Glutamatergic neuron (in vitro differentiated cells): ENCODE measurements around the gene AMER3. TPM values are rescaled to one million over a fixed set of nuclear protein-coding genes. Genes with fewer than 3 reads are reported as not detected.

Source experiments
- DNase-seq: peaks from one replicate; pipeline ENCODE4 v3.0.0; 2022
- H3K27ac Mint-ChIP-seq: one replicate; pipeline ENCODE4 v1.8.0; 2020; ENCODE audit warnings: mild to moderate bottlenecking, mixed read lengths, inconsistent platforms; ENCODE audit not compliant: unreplicated experiment
- H3K27me3 Mint-ChIP-seq: one replicate; pipeline ENCODE4 v1.8.0; 2020; ENCODE audit warnings: mild to moderate bottlenecking, moderate library complexity, mixed read lengths, inconsistent platforms; ENCODE audit not compliant: unreplicated experiment
- H3K36me3 Mint-ChIP-seq: one replicate; pipeline ENCODE4 v1.8.0; 2020; ENCODE audit warnings: mild to moderate bottlenecking, mixed read lengths, inconsistent platforms; ENCODE audit not compliant: unreplicated experiment
- H3K4me1 Mint-ChIP-seq: one replicate; pipeline ENCODE4 v1.8.0; 2020; ENCODE audit warnings: mild to moderate bottlenecking, low read depth, mixed read lengths, inconsistent platforms; ENCODE audit not compliant: unreplicated experiment
- H3K4me3 Mint-ChIP-seq: one replicate; pipeline ENCODE4 v1.8.0; 2020; ENCODE audit warnings: mild to moderate bottlenecking, mixed read lengths, inconsistent platforms; ENCODE audit not compliant: unreplicated experiment
- H3K9me3 Mint-ChIP-seq: one replicate; pipeline ENCODE4 v1.8.0; 2020; ENCODE audit warnings: mild to moderate bottlenecking, moderate library complexity, mixed read lengths, inconsistent platforms; ENCODE audit not compliant: unreplicated experiment
- total RNA-seq: library from RNA; stranded (reverse); fragmentation: NEBNext Ultra II Directional; extraction: Animal tissue kit (Norgen Biotek cat#: 25700); gene quantifications from one replicate; pipeline ENCODE4 v1.2.1, GENCODE V29; 2021; ENCODE audit not compliant: unreplicated experiment
- TF ChIP-seq, protein P1 (sequence below): fragments of 200-600 bp; sonication (generic); IDR thresholded peaks from one replicate; pipeline ENCODE4 v1.5.0; 2021; ENCODE audit not compliant: partially characterized antibody, unreplicated experiment

Gene AMER3
- total RNA-seq, 1 donor from 2014 or later: 20.6 TPM

DNA sequence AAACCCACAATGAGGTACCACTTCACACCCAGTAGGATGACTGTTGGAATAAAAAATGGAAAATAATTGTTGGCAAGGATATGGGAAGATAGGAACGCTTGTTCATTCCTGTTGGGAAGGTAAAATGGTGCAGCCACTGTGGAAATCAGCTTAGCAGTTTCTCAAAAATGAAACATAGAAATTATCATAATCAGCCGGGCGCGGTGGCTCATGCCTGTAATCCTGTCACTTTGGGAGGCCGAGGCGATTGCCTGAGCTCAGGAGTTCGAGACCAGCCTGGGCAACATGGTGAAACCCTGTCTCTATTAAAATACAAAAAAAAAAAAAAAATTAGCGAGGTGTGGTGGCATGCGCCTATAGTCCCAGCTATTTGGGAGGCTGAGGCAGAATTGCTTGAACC lies 23.4 kb downstream of the AMER3 start:
- Mint-ChIP-seq H3K27me3 (peaks cover 2% of the 10 kb centered on the region), H3K4me1 (no peaks in the 10 kb centered on the region), H3K36me3 (peaks cover 4% of the 10 kb centered on the region), H3K9me3 (peaks cover 5% of the 10 kb centered on the region), H3K27ac (no peak overlapping the region), H3K4me3 (no peak overlapping the region)
- TF ChIP-seq, protein P1, sequence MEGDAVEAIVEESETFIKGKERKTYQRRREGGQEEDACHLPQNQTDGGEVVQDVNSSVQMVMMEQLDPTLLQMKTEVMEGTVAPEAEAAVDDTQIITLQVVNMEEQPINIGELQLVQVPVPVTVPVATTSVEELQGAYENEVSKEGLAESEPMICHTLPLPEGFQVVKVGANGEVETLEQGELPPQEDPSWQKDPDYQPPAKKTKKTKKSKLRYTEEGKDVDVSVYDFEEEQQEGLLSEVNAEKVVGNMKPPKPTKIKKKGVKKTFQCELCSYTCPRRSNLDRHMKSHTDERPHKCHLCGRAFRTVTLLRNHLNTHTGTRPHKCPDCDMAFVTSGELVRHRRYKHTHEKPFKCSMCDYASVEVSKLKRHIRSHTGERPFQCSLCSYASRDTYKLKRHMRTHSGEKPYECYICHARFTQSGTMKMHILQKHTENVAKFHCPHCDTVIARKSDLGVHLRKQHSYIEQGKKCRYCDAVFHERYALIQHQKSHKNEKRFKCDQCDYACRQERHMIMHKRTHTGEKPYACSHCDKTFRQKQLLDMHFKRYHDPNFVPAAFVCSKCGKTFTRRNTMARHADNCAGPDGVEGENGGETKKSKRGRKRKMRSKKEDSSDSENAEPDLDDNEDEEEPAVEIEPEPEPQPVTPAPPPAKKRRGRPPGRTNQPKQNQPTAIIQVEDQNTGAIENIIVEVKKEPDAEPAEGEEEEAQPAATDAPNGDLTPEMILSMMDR: no peak
- DNase-seq: no peak

DNA sequence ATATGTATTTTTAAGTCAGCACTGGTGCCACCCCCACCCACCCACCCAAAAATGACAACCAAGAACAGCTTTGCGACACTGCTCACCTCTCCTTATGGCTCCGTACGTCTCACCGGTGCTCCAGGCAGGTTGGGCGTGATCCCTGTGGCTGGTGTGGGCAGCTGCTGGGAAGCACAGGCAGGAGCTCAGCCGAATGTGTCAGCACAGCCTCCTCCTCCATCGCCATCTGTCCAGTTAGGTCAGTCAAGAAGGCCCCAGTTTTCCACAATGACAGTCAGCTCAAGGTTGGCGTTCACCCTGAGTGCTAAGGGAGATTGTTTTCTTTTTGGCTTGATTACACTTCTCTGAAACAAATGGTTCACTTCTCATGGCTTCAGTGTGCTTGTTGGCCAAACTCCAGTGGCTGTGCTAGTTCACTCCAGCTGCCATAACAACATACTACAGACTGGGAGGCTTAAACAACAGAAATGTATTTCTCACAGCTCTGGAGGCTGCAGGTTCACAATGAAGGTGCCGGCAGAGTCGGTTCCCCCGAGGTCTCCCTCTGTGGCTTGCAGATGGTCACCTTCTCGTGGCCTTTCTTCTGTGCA lies 30.2 kb downstream of the AMER3 start:
- Mint-ChIP-seq H3K27me3 (peaks cover 1% of the 10 kb centered on the region), H3K9me3 (peaks cover 6% of the 10 kb centered on the region), H3K4me1 (peaks cover 3% of the 10 kb centered on the region), H3K4me3 (no peak overlapping the region), H3K27ac (no peak overlapping the region), H3K36me3 (peaks cover 4% of the 10 kb centered on the region)
- no peak for DNase-seq
- TF ChIP-seq, protein P1: no peak

DNA sequence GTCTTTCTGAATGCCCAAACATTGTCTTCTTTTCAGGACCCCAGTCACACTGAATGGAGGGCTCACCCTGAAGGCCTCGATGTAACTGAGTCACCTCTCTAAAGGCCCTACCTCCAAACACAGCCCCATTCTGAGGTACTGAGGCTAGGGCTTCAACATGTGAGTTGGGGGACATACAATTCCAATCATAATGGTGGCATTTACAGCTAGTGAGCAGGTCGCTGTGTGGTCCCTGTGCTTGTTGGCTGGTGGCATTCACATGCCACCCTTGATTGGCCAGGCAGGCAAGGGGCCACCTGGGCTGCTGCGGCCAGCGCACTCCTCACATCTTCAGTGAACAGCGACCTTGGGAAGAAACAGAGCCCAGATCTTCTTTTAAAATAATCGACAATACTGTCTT lies 30.7 kb downstream of the AMER3 start:
- H3K27me3 Mint-ChIP-seq: peaks cover 1% of the 10 kb centered on the region
- H3K4me1 Mint-ChIP-seq: peaks cover 3% of the 10 kb centered on the region
- TF ChIP-seq, protein P1: no peak
- H3K4me3 Mint-ChIP-seq: no peak overlapping the region
- DNase-seq: no peak
- H3K36me3 Mint-ChIP-seq: peaks cover 2% of the 10 kb centered on the region
- no peak overlapping the region for H3K27ac Mint-ChIP-seq
- peaks cover 6% of the 10 kb centered on the region for H3K9me3 Mint-ChIP-seq

DNA sequence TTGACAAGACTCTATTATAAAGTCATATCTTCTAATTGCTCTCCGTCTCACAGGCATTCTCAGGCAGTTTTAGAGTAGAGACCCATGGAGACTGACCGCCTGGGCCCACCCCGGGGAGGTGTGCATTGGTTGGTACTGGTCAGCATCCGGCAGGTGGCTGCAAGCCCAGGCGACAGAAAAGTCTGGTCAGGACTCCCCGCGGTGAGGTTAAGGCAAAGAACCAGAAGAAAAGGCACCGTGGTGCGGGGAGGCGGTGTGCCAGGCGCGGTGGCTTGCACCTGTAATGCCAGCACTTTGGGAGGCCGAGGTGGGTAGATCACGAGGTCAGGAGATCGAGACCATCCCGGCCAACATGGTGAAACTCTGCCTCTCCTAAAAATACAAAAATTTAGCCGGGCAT lies 32.5 kb downstream of the AMER3 start:
- peaks cover 2% of the 10 kb centered on the region for H3K9me3 Mint-ChIP-seq
- TF ChIP-seq, protein P1: no peak
- H3K27ac Mint-ChIP-seq: no peak overlapping the region
- H3K36me3 Mint-ChIP-seq: no peaks in the 10 kb centered on the region
- H3K4me3 Mint-ChIP-seq: no peak overlapping the region
- H3K27me3 Mint-ChIP-seq: peaks cover 1% of the 10 kb centered on the region
- DNase-seq: no peak
- peaks cover 3% of the 10 kb centered on the region for H3K4me1 Mint-ChIP-seq

DNA sequence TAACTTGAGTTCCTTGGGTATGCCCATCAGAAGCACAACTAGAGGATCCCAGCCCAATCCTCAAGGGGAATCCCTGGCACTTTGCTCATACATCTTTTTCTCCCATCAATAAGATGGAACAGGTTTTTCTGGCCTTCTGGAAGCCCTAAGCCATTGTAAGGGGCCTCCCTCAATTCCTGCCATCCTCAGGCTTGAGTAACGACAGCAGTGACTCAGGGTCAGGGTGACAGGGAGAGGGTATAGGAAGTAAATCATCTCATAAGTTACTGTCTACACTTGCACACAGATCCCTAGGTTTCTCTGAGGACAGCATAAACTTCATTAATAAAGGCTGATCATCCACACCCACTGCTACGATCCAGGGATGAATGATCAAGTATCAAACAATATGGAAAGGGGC lies 35.0 kb downstream of the AMER3 start:
- TF ChIP-seq, protein P1: no peak
- H3K9me3 Mint-ChIP-seq: no peaks in the 10 kb centered on the region
- no peak overlapping the region for H3K27ac Mint-ChIP-seq
- DNase-seq: no peak
- H3K4me1 Mint-ChIP-seq: peaks cover 3% of the 10 kb centered on the region
- no peak overlapping the region for H3K4me3 Mint-ChIP-seq
- no peaks in the 10 kb centered on the region for H3K36me3 Mint-ChIP-seq
- peaks cover 1% of the 10 kb centered on the region for H3K27me3 Mint-ChIP-seq
